Measurements from ENCODE around the gene ENTPD7. TPM values are rescaled to one million over a fixed set of nuclear protein-coding genes. Genes with fewer than 3 reads are reported as not detected.
A peak's percentile ranks its signal among the peaks of the same experiment; 100 is the strongest.

ENTPD7 gene
- total and polyA plus RNA-seq, 10 donors = 0.48 to 17.5 (median 11.8) TPM

- no peak overlapping the region for H3K4me3 ChIP-seq
- peak overlapping the region in 7 of 8 donors; percentile 41 to 77 (median 61) for H3K27ac ChIP-seq
- H3K4me1 ChIP-seq = peaks cover 0 to 32% (median 2%) of the 10 kb centered on the region in 6 donors
- intact Hi-C loops (cut with DNase I; ENCODE audit: low total_unique reads) = loop anchor here (10.0 kb wide), 1 partner anchor 100 kb away; no protein-coding TSS in a partner anchor
- H3K36me3 ChIP-seq = peaks cover 0 to 96% (median 61%) of the 10 kb centered on the region in 6 donors
- no peaks in the 10 kb centered on the region for H3K27me3 ChIP-seq (replicated peaks in 1 of 7)
- DNase-seq = no peak
- no peak for TF ChIP-seq CTCF (IDR thresholded peaks at IDR 0.05 in 8 of 11, conservative IDR thresholded peaks at IDR 0.05 in 3 of 11)
- no peak for TF ChIP-seq POLR2AphosphoS5 (IDR thresholded peaks at IDR 0.05)
- no peak for TF ChIP-seq POLR2A (IDR thresholded peaks at IDR 0.05)
- no peaks in the 10 kb centered on the region for H3K9me3 ChIP-seq
- WGBS, 5 donors = 81 to 90% (median 83%) methylated on average over 5 of the region's 5 CpGs
Measured at GRCh38 chr10:99714446-99714845, 55.1 kb downstream of the ENTPD7 start.

- TF ChIP-seq POLR2AphosphoS5 (IDR thresholded peaks at IDR 0.05) (no peak), POLR2A (IDR thresholded peaks at IDR 0.05) (no peak), CTCF (IDR thresholded peaks at IDR 0.05 in 8 of 11, conservative IDR thresholded peaks at IDR 0.05 in 3 of 11) (no peak)
- WGBS, 5 donors = 89 to 98% (median 94%) methylated on average over 2 of the region's 2 CpGs
- no peak overlapping the region for H3K27ac ChIP-seq
- H3K4me3 ChIP-seq = no peak overlapping the region
- no peaks in the 10 kb centered on the region for H3K27me3 ChIP-seq (replicated peaks in 1 of 7)
- H3K9me3 ChIP-seq = no peaks in the 10 kb centered on the region
- no peak for DNase-seq
- H3K4me1 ChIP-seq = no peaks in the 10 kb centered on the region
- intact Hi-C loops (cut with DNase I; ENCODE audit: low total_unique reads) = no loop called here
- H3K36me3 ChIP-seq = peaks cover 3 to 100% (median 96%) of the 10 kb centered on the region in 6 donors
Measured at GRCh38 chr10:99720387-99720786, 61.1 kb downstream of the ENTPD7 start.

GRCh38 chr10:99730026-99730425 is 70.7 kb downstream of the ENTPD7 start:
- Histone ChIP-seq H3K4me3 (no peak overlapping the region), H3K36me3 (peaks cover 0 to 49% (median 30%) of the 10 kb centered on the region in 6 donors), H3K27ac (no peak overlapping the region), H3K27me3 (replicated peaks in 1 of 7) (no peaks in the 10 kb centered on the region), H3K9me3 (no peaks in the 10 kb centered on the region), H3K4me1 (peaks cover 4 to 55% (median 38%) of the 10 kb centered on the region in 6 donors)
- TF ChIP-seq POLR2AphosphoS5 (IDR thresholded peaks at IDR 0.05) (no peak), POLR2A (IDR thresholded peaks at IDR 0.05) (no peak), CTCF (IDR thresholded peaks at IDR 0.05 in 8 of 11, conservative IDR thresholded peaks at IDR 0.05 in 3 of 11) (no peak)
- intact Hi-C loops (cut with DNase I; ENCODE audit: low total_unique reads) = no loop called here
- WGBS, 5 donors = 87 to 100% (median 91%) methylated on average over 1 of the region's 1 CpG
- no peak for DNase-seq

- WGBS, 5 donors = 3 to 5% (median 4%) methylated on average over 14 to 16 of the region's 16 CpGs
- Histone ChIP-seq H3K27ac (peak overlapping the region; percentile 95 to 98 (median 96)), H3K4me1 (peaks cover 4 to 69% (median 42%) of the 10 kb centered on the region in 6 donors), H3K27me3 (replicated peaks in 1 of 7) (no peaks in the 10 kb centered on the region), H3K9me3 (no peaks in the 10 kb centered on the region), H3K36me3 (peaks cover 0 to 46% (median 19%) of the 10 kb centered on the region in 6 donors), H3K4me3 (peak overlapping the region; percentile 70 to 89 (median 84))
- intact Hi-C loops (cut with DNase I; ENCODE audit: low total_unique reads) = no loop called here
- DNase-seq = no peak
- TF ChIP-seq CTCF (IDR thresholded peaks at IDR 0.05 in 8 of 11, conservative IDR thresholded peaks at IDR 0.05 in 3 of 11) (no peak), POLR2AphosphoS5 (IDR thresholded peaks at IDR 0.05) (no peak), POLR2A (IDR thresholded peaks at IDR 0.05) (no peak)
Measured at GRCh38 chr10:99731306-99732032, 72.2 kb downstream of the ENTPD7 start.
